Measurements from ENCODE around the gene ZNF578. TPM values are rescaled to one million over a fixed set of nuclear protein-coding genes. Genes with fewer than 3 reads are reported as not detected.

ZNF578 gene
- total RNA-seq: 1.6 and 3.3 TPM in 2 replicates

GRCh38 chr19:52453324-52454094 lies at the start of gene ZNF578:
Gene ZNF578 (plus strand): TSS chr19:52453553. CDS start chr19:52501846, 48,293 bp downstream.

GRCh38 chr19:52428937-52429336 lies 24.4 kb upstream of the ZNF578 start, which contains the start of gene ZNF534:
Gene ZNF534 (plus strand): TSS chr19:52429148. CDS start chr19:52431475, 2,327 bp downstream.

GRCh38 chr19:52527134-52527955 lies 74.0 kb downstream of the ZNF578 start, which contains the start of gene ZNF808:
Gene ZNF808 (plus strand): TSS chr19:52527668. CDS start chr19:52543285, 15,617 bp downstream.

Other genes starting within 250 kb of the ZNF578 start
- gene ZNF766, start 184.0 kb upstream of the ZNF578 start, total RNA-seq: 3.9 and 6.4 TPM in 2 replicates
- gene ZNF480, start 156.4 kb upstream of the ZNF578 start, total RNA-seq: 3.7 and 4.3 TPM in 2 replicates
- gene ZNF610, start 117.3 kb upstream of the ZNF578 start, total RNA-seq: 0.70 and 2.6 TPM in 2 replicates
- gene ZNF880, start 83.6 kb upstream of the ZNF578 start, total RNA-seq: 15.7 and 22.9 TPM in 2 replicates
- 9.5 and 12.1 TPM in 2 replicates for gene ZNF528, start 55.7 kb upstream of the ZNF578 start, total RNA-seq
- gene ZNF534, start 24.4 kb upstream of the ZNF578 start, total RNA-seq: not detected in 2 replicates
- gene ZNF808, start 74.1 kb downstream of the ZNF578 start, total RNA-seq: 5.8 and 6.3 TPM in 2 replicates
- 2.6 and 6.4 TPM in 2 replicates for gene ZNF701, start 116.7 kb downstream of the ZNF578 start, total RNA-seq
- 8.7 and 15.8 TPM in 2 replicates for gene ZNF83, start 184.8 kb downstream of the ZNF578 start, total RNA-seq